Duodenal mucosa (tissue), 2 donors: Measurements from ENCODE around the gene KIF1A.

Source experiments
- H3K27ac ChIP-seq: one replicate; pipeline ENCODE4 v1.7.0; 2013; ENCODE audit warnings: low read depth, low read length
- H3K27me3 ChIP-seq, 2 donors: one replicate each; pipeline ENCODE4 v1.7.0; 2013; ENCODE audit warnings: low read length in 2 of 2, control low read depth in 1 of 2; ENCODE audit not compliant: insufficient read depth in 2 of 2, control insufficient read depth in 1 of 2
- H3K36me3 ChIP-seq, 2 donors: one replicate each; pipeline ENCODE4 v1.7.0; 2013; ENCODE audit warnings: low read length in 2 of 2, control low read depth in 1 of 2; ENCODE audit not compliant: insufficient read depth in 2 of 2, control insufficient read depth in 1 of 2
- H3K4me1 ChIP-seq, 2 donors: one replicate each; pipeline ENCODE4 v1.7.0; 2013; ENCODE audit warnings: low read length in 2 of 2, control low read depth in 1 of 2; ENCODE audit not compliant: insufficient read depth in 2 of 2, control insufficient read depth in 1 of 2
- H3K4me3 ChIP-seq, 2 donors: one replicate each; pipeline ENCODE4 v1.7.0; 2013; ENCODE audit warnings: low read length in 2 of 2, low read depth in 1 of 2
- H3K9ac ChIP-seq, 2 donors: one replicate each; pipeline ENCODE4 v1.7.0; 2013; ENCODE audit warnings: low read length in 2 of 2, low read depth in 1 of 2
- H3K9me3 ChIP-seq, 2 donors: one replicate each; pipeline ENCODE4 v1.7.0; 2013; ENCODE audit warnings: low read length in 2 of 2, control low read depth in 1 of 2; ENCODE audit not compliant: control insufficient read depth in 1 of 2

The KIF1A gene

DNA sequence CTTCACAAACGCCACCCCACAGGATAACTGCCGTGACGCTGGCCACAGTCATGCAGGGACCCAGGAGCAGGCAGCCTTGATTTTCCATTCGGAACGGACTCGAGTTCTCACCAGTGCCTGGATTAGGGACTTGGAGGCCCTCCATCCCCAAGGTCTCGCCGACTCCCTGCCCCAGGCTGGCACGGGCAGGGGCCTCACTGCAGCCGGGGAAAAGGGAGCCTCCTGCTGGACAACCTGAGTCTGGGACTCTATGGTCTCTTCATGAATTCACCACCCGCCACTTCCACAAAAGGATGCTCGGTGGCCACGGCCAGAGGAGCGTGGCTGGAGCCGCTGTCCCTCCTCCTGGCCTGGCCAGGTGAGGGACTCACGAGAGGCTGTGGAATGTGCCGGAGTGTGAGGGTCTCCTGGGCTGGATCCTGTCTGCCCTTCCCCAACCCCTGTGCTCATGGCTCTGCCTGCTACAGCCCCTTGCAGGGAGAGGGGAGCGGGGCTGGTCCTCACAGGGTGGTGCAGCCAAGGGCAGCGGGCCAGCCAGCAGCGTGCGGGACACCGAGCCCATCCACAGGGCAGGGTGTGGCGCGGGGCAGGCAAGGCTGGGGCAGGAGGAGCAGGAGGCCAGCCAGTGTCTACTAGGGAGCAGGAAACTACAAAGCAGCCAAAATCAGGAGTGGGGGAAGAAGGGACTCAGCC is 86.1 kb downstream of the KIF1A start:
- peaks cover 0 to 14% of the 10 kb centered on the region in 2 donors for H3K27me3 ChIP-seq
- H3K4me1 ChIP-seq, result no peaks in the 10 kb centered on the region
- H3K36me3 ChIP-seq, result no peaks in the 10 kb centered on the region
- H3K9me3 ChIP-seq, result no peaks in the 10 kb centered on the region
- no peak overlapping the region for H3K9ac ChIP-seq
- H3K27ac ChIP-seq, result no peak overlapping the region
- no peak overlapping the region for H3K4me3 ChIP-seq

DNA sequence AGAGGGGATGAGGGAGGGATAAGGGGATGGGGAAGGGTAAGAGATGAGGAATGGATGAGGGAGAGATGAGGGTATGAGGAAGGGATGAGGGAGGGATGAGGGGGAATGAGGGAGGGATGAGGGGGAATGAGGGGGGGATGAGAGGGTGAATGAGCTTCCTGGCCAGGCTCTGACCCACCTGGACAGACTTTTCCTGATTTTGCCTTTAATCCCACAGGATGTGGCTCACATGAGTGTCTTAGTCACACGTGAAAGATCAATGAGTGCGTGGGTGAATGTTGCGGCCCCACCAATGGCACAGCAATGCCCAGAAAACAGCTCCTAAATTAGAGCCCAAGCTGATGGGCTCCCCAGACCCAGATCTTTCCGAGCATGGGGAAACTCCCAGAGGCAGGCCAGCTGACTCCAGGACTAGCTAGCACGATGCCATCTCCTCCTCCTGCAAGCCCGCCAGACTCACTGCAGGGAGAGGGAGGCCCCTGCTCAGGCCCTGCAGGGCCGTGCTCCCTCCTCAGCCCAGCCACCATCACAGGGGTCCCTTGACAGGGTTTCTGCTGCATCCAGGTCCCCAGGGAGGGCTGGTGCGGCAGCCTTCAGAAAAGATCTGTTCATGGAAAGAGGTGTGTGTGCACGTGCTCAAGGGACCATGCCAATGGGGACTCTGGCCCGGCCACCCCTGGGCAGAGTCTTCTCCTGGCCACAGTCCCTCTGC is 87.0 kb downstream of the KIF1A start:
- Histone ChIP-seq H3K4me3 (no peak overlapping the region), H3K27ac (no peak overlapping the region), H3K27me3 (peaks cover 0 to 11% of the 10 kb centered on the region in 2 donors), H3K36me3 (no peaks in the 10 kb centered on the region), H3K9me3 (no peaks in the 10 kb centered on the region), H3K9ac (no peak overlapping the region), H3K4me1 (no peaks in the 10 kb centered on the region)

- H3K4me3 ChIP-seq, result no peak overlapping the region
- no peak overlapping the region for H3K27ac ChIP-seq
- H3K9me3 ChIP-seq, result no peaks in the 10 kb centered on the region
- no peaks in the 10 kb centered on the region for H3K4me1 ChIP-seq
- H3K27me3 ChIP-seq, result peaks cover 0 to 11% of the 10 kb centered on the region in 2 donors
- H3K36me3 ChIP-seq, result no peaks in the 10 kb centered on the region
- no peak overlapping the region for H3K9ac ChIP-seq
Measured at GRCh38 chr2:240732184-240732583, 87.8 kb downstream of the KIF1A start.

DNA sequence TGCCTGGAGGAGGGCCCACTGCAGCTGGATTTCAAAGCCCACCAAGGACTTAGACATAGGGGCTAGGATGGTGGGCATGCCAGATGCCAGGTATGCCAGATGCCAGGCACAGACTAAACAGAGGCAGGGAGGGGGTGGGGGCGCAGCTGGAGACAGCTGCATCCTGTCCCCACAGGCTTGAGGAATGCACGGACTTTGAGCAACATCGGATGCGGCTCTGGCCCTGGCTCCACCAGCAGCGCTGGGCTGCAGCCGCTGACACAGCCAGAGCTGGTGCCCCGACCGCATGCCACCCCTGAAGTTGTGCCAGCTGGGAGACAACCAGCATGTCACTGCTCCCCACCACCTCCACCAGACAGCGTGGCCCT is 88.9 kb downstream of the KIF1A start:
- no peak overlapping the region for H3K4me3 ChIP-seq
- no peaks in the 10 kb centered on the region for H3K36me3 ChIP-seq
- no peak overlapping the region for H3K27ac ChIP-seq
- H3K4me1 ChIP-seq, result no peaks in the 10 kb centered on the region
- no peaks in the 10 kb centered on the region for H3K9me3 ChIP-seq
- H3K27me3 ChIP-seq, result peaks cover 0 to 11% of the 10 kb centered on the region in 2 donors
- no peak overlapping the region for H3K9ac ChIP-seq

GRCh38 chr2:240730501-240731177 is 89.4 kb downstream of the KIF1A start:
- Histone ChIP-seq H3K27ac (no peak overlapping the region), H3K27me3 (peaks cover 0 to 11% of the 10 kb centered on the region in 2 donors), H3K36me3 (no peaks in the 10 kb centered on the region), H3K4me1 (no peaks in the 10 kb centered on the region), H3K9me3 (no peaks in the 10 kb centered on the region), H3K4me3 (no peak overlapping the region), H3K9ac (no peak overlapping the region)

DNA sequence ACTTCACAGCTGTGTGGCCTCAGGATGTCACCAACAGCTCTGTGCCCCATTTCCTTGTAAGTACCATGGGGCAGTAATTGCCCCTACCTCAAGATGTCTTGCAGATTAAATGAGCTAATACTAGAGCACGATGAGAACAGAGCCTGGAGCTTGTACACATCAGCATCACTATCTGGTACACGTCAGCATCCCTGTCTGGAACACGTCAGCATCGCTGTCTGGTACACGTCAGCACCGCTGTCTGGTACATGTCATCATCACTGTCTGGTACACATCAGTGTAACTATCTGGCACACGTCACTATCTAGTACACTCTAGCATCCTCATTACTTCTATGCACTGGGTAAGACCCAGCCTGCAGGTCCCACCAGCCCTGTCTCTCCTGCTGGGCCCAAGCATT is 91.2 kb downstream of the KIF1A start:
- Histone ChIP-seq H3K9ac (no peak overlapping the region), H3K27ac (no peak overlapping the region), H3K27me3 (peaks cover 0 to 9% of the 10 kb centered on the region in 2 donors), H3K36me3 (no peaks in the 10 kb centered on the region), H3K4me1 (no peaks in the 10 kb centered on the region), H3K4me3 (no peak overlapping the region), H3K9me3 (no peaks in the 10 kb centered on the region)

GRCh38 chr2:240728361-240728760 is 91.7 kb downstream of the KIF1A start:
- Histone ChIP-seq H3K9me3 (no peaks in the 10 kb centered on the region), H3K4me1 (no peaks in the 10 kb centered on the region), H3K27ac (no peak overlapping the region), H3K27me3 (peaks cover 0 to 9% of the 10 kb centered on the region in 2 donors), H3K9ac (no peak overlapping the region), H3K36me3 (no peaks in the 10 kb centered on the region), H3K4me3 (no peak overlapping the region)

DNA sequence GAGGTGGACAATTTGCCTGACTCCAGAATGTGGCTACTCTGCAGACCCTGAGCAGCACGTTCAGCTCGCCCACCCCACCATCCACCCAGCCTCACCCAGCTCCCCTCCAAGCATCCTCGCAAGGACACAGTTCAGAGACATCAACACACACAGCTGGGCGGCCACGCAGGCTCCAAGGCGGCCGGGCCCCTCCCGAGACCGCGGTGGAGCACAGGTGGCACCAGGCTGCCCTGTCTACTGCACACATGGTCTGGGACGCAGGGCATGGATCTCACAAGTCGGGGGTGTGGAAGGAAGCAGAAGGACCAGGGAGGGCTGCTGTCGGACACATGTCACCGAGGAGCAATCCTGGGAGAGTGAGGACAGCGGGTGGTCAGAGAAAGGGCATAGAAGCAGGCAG is 92.1 kb downstream of the KIF1A start:
- H3K4me3 ChIP-seq, result no peak overlapping the region
- H3K9me3 ChIP-seq, result no peaks in the 10 kb centered on the region
- no peaks in the 10 kb centered on the region for H3K4me1 ChIP-seq
- H3K27me3 ChIP-seq, result peaks cover 0 to 9% of the 10 kb centered on the region in 2 donors
- no peak overlapping the region for H3K9ac ChIP-seq
- H3K36me3 ChIP-seq, result no peaks in the 10 kb centered on the region
- H3K27ac ChIP-seq, result no peak overlapping the region

DNA sequence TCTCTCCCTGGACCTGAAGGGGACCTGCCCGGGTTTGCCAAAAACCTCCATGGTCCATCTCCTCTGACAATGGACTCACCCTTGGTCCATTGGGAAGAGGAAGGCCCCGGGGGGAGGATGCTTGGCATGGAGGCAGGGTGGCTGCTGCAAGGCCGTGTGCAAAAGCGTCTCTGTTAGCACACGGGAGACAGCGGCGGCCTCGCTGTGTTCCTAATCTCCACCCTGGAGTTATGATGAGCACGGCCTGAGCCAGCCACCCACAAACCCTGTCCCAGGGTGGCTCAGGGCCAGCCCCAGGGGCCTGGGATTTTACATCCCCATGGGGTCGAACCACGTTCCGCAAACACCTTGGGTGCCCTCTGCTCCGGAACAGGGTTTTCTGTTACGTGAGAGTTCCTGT is 92.6 kb downstream of the KIF1A start:
- Histone ChIP-seq H3K27ac (no peak overlapping the region), H3K4me3 (no peak overlapping the region), H3K27me3 (peaks cover 0 to 9% of the 10 kb centered on the region in 2 donors), H3K9me3 (no peaks in the 10 kb centered on the region), H3K36me3 (no peaks in the 10 kb centered on the region), H3K9ac (no peak overlapping the region), H3K4me1 (no peaks in the 10 kb centered on the region)

DNA sequence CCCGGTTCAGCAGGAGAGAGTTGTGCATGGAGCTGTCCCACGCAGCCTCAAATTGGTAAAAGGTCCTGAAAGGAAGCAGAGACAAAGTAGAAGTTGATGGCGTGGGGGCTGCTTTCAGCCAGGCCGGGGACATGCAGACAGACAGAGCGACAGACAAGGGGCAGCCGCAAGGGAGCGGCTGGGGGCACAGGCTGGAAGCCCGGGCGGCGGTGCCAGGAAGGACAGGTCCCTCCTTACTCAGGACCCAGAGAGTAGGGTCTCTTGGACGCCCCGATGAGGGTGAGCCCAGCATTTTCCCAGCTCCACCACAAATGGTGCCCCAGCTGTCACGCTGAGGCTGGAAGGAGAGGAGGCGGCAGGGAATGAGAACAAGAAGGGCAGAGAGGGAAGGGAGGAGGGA is 93.1 kb downstream of the KIF1A start:
- no peaks in the 10 kb centered on the region for H3K9me3 ChIP-seq
- no peaks in the 10 kb centered on the region for H3K4me1 ChIP-seq

More for the DNA sequence above, 93.1 kb downstream of the KIF1A start:
- peaks cover 0 to 9% of the 10 kb centered on the region in 2 donors for H3K27me3 ChIP-seq
- H3K36me3 ChIP-seq, result no peaks in the 10 kb centered on the region
- no peak overlapping the region for H3K27ac ChIP-seq
- no peak overlapping the region for H3K4me3 ChIP-seq
- no peak overlapping the region for H3K9ac ChIP-seq
